ENCODE results near the gene FMO2. TPM values are rescaled to one million over a fixed set of nuclear protein-coding genes. Genes with fewer than 3 reads are reported as not detected.

Gene FMO2, protein sequence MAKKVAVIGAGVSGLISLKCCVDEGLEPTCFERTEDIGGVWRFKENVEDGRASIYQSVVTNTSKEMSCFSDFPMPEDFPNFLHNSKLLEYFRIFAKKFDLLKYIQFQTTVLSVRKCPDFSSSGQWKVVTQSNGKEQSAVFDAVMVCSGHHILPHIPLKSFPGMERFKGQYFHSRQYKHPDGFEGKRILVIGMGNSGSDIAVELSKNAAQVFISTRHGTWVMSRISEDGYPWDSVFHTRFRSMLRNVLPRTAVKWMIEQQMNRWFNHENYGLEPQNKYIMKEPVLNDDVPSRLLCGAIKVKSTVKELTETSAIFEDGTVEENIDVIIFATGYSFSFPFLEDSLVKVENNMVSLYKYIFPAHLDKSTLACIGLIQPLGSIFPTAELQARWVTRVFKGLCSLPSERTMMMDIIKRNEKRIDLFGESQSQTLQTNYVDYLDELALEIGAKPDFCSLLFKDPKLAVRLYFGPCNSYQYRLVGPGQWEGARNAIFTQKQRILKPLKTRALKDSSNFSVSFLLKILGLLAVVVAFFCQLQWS
- total RNA-seq = not detected

DNA sequence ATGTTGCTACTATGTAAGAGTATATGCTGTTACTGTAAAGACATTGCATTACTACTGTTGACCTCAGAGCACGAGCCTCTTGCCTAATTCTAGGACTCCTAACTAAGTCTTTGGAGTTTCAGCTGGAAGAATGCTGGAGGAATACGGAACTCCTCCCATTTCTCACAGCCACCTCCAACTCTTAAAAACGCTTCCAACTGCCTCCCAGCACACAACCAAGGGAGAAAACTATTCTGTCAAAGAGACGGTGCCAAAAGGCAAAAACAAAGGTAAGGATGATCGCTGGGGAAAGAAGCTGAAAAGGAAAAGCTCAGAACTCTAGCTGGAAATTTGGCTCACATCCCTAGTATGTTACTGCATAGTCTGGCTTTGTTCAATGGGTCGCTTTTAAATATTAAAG lies at the start of gene FMO2:
FMO2 (plus strand) TSS at position 210 of the 400 bp plus-strand sequence. CDS start 414 bp downstream, outside the sequence.
- CTCF ChIA-PET = no interaction called here

DNA sequence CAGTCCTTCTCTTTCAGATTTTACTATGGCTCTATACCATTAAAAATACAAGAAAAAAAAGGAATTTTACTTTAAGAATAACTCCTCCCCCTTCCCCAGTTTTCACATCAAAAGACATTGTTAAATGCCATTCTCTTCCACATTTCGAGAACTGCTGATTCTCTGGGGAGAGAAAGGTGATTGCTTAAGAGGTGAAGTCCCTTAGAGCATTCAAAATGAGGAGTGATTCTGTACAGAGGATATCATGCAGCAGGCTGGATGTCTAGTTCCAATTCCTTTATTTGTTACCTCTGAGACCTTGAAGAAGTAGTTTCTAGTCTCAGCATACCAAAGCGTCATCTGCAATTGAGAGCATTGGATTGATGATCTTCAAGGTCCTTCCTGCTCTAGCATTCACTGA lies 47.5 kb upstream of the FMO2 start:
- ChIA-PET CTCF (no interaction called here), POLR2A (no interaction called here)

More for the DNA sequence above, at the start of gene FMO2:
- POLR2A ChIA-PET = no interaction called here

DNA sequence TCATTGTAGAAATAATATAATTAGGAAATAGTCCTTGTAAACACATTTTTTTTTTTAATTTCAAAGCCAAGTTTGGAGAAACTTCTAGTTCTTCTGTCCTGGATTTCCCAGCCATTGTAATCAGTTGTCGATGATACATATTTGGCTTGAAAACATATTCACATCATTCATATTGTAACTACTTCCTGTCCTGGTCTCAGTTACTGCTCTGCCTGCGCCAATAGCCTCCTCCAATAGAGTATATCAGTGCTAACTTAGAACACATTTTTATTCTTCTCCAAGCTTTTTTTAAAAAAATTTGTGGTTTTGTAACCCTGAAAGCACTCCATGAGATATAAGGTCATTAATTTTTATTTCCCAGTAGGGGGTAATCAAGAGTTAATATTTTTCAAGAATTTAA lies 46.1 kb upstream of the FMO2 start:
- ChIA-PET CTCF (no interaction called here), POLR2A (no interaction called here)

DNA sequence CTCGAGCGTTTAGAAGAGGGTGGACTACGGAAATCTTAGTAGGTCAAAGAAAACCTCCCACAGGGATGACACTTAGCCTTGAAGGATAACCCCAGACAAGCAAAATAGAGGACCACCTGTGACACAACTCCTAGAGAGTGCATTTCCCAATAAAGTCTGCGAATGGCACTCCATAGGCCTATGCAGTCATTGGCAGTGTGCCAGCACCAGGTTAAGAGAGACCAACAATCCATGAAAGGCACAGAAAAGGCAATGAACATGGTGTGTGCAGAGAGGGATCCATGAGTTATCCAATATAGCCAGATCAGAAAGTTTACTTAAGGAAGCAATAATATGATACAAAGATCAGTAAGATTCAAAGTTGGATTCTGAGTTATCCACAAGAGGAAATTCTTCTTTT lies 45.2 kb upstream of the FMO2 start:
- CTCF ChIA-PET = no interaction called here

DNA sequence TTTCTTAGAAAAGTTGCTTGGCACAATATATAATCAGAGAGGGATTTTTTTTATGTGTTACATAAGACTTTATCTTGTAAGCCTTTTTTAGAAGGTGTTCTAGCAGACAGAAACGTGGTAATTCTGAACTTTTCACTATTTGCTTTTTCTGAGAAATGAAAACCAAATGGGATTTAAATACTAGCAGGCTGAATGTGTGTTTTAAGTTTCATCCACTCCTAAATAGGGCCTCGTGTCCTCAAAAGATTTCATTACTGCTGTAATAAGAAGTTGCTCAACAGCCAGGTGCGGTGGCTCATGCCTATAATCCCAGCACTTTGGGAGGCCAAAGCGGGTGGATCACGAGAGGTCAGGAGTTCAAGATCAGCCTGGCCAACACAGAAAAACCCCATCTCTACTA lies 44.7 kb upstream of the FMO2 start:
- ChIA-PET CTCF (no interaction called here), POLR2A (interaction anchor here (0.6 kb wide), 1 partner anchor 1335 kb away, joined by 3 read pairs; no protein-coding TSS in a partner anchor)

More for the DNA sequence above, 45.2 kb upstream of the FMO2 start:
- POLR2A ChIA-PET = no interaction called here

DNA sequence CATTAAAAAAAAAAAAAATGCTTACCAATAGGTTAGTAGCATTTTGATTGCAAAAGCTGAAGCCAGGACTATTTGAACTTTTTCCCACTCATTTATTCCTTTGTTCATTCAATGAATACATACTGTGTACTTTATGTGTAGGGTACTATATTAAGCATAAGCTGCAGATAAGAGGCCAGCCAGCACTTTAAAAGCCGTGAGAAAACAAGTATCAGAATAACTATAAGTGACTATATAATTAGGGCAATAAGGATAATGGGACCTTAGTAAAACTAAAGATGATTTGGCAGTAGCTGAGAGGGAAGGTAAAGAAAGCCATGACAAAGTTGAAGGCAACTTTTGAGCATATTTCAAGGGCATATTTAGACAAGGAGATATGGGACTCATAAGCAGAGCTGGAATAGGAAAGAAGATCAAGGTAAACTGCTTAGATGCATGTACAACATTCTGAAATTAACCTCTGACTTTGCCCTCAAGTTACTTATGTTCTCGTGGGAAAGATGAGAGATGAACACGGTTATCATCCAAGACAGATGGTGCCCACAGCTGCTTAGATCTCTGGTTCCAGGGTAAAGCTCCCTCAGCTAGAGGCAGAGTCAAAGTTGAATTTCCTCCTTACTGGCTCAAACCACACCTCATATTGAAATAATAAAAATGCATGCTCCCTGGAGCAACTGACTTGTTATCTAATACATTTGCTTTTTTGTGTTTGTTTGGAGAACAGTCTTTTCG lies 44.0 kb upstream of the FMO2 start:
- ChIA-PET CTCF (no interaction called here), POLR2A (interaction anchor here (0.6 kb wide), 1 partner anchor 1336 kb away, joined by 3 read pairs; no protein-coding TSS in a partner anchor)

DNA sequence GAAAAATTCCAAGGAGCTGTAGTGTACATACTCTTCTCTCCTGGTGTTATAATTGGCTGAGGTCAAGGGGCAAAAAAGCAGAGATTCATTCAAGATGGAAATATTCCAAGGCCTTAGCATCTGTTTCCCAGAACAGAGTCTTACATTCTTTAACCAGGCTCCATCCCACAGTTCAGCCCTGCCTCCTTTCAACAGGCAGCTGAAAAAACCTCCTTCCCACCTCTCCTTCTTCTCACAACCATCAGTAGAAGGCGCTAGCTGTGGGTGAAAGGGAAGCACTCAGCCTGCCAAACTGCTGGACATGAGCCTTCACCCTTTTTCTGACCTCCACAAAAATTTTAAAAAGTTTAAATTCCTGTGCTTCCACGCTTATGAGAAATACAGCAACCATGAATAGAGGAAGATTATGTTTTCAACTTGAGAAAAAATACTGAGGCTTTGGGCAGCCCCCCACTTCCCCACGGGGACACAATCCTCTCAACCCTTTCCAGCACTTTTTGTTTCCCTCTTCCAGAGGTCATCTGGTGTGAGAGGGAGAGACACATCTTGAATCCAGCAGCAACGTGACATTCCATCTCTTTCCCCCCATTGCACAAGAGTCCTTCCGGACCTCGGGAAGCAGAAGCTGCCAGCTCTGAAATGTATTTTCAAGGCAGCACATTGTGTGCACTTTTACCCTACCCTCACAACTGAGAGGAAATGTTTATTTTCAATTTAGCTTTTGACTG lies 43.2 kb upstream of the FMO2 start:
- ChIA-PET CTCF (no interaction called here), POLR2A (no interaction called here)

DNA sequence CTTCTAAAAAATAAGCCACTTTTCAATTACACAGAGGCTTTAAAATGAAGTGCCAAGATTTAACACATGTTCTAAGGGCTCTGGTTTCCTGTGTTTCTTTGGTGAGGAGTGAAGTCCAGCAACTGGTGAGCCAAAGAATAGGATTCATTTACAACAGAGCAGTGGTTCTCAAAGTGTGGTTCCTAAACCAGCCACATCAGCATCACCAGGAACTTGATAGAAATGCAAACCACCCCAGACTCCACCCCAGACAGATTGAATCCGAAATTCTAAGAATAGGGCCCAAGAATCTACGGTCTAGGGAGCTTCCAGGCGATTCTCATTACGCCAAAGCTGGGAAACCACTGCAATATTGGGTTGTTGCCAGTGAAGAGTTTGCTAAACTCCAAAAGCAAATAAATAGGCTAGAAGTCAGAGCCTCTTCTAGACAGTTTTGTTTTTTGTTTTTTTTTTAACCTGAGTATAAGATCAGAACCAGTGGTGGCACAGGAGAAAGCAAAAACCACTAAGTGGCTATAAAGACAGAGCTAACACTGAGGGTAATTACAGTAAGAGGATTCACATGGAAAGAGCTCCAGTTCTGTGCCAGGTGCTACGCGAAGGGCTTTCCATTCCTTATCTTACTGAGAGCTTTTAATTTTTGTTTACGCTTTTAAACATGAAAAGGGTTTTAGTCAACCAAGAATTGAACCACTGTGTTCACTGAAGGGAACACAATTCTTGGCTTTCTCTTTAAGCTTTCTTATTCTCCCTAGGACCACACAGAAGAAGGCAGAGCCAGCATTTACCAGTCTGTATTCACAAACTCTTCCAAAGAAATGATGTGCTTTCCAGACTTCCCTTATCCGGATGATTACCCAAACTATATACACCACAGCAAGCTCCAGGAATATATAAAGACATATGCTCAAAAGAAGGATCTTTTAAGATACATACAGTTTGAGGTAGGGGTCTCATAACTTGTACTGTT lies 42.4 kb upstream of the FMO2 start:
- CTCF ChIA-PET = no interaction called here
- POLR2A ChIA-PET = no interaction called here

DNA sequence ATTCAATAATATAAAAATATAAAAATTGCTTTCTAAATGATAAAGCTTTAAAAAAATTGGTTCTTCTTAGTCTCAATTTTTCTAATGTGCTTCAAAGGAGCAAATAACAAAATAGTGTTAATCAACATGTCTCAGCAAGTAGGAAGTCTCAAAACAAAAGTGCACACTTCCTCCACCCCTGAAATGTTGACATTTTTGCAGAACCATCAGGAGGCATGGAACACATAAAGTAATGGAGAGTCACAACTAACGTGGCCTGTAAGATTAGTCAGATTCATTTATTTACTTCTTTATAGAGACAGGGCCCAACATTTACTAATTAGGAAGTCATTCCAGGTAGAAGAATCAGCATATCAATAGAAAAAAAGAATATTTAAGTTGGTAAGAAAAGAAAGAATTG lies 34.9 kb upstream of the FMO2 start:
- ChIA-PET CTCF (no interaction called here), POLR2A (no interaction called here)

DNA sequence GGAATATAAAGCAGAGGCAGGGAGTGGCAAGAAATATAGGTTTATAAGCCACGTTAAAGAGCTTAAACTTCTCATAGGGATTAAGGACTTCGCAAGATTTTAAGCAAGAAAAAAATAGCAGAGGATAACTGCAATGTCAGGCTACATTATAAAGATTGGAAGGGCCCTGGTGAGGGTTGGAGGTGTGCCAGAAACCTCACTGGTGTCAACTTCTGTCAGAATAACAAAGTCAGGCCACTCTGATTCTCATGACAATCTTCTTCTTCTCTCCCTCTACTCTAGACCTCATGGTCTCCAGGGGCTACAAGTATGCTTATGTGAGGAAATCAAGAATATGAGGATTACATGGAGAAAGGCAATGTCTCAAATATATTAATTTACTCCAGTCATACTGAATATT lies 32.6 kb upstream of the FMO2 start:
- CTCF ChIA-PET = no interaction called here
- POLR2A ChIA-PET = no interaction called here

DNA sequence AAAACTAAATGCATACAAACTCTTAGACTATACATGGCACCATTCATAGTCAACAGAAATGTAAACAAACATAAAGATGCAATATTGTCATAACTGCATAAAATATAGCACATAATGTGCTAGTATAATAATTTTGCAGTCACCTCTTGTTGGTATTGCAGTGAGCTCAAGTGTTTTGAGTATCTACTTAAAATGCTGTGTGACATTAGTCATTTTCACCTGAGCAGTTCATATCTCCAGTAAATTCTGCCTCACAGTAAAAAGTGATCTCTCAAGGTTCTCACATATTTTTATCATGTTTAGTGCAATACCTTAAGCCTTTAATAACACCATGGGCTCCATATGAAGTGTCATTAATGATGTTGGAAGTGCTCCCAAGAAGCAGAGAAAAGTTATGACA lies 29.6 kb upstream of the FMO2 start:
- CTCF ChIA-PET = no interaction called here
- POLR2A ChIA-PET = no interaction called here

DNA sequence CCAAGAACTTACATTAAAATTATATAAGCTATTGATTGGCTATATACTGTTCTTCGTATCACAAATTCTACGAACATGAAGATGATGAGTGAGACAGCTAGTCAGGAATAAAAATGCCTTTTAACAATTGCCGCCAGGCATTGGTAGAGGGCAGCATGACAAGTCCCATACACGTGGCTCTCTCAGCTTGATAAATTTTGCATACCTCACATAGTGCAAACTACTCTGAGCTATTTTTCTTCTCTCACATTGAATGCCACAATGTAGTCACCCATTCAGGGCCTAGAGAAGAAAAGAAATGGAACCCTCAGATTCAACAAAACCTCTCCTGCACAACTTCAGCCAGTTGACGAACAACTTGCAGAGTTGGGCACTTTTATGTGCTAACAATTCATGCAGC lies 27.0 kb upstream of the FMO2 start:
- CTCF ChIA-PET = no interaction called here

DNA sequence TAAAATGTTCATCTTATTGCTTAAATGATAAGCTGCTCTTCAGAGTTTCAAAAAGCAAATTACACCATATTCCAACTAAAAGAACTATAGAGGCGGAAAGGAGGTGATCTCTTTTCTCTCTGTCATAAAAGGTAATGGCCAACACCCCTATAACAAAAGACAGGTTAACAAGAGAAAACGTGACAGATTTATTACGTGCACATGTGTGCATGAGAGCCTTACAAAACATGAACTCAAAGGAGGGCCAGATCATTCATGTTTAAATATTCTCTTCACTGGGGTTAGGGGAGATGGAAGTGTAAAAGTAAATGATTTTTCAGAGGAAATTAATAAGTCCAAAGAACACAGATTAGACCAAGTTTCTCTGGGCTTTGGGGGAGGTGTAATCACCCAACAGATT lies 26.5 kb upstream of the FMO2 start:
- ChIA-PET POLR2A (no interaction called here), CTCF (no interaction called here)

More for the DNA sequence above, 27.0 kb upstream of the FMO2 start:
- POLR2A ChIA-PET = no interaction called here

DNA sequence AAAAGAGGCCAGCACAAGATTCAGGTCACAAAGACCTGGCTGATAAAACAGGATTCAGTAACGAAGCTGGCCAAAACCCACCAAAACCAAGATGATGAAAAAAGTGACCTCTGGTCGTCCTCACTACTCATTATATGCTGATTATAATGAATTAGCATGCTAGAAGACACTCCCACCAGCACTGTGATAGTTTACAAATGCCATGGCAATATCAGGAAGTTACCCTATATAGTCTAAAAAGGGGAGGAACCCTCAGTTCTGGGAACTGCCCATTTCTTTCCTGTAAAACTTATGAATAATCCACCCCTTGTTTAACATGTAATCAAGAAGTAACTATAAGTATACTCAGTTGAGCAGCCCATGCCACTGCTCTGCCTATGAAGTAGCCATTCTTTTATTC lies 26.0 kb upstream of the FMO2 start:
- ChIA-PET CTCF (no interaction called here), POLR2A (no interaction called here)

DNA sequence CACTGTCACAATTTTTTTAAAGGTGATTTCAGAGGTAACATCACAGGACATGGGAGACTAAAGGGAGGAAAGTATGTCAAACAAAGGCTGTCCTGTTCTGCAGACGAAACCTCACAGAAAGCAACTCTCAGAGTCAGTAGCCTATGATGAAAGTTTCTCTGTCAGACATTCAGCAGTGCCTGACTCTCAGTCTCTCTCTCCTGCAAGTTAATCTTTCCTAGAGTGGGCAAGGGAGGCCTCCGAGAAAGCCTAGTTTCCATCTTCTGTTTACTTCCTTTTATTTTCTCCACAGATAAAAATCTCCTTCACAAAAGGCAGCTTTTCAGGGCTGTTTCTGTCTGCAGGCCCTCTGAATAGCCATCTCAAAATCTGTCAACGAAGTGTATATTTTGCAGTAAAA lies 24.9 kb upstream of the FMO2 start:
- CTCF ChIA-PET = no interaction called here
- POLR2A ChIA-PET = no interaction called here

DNA sequence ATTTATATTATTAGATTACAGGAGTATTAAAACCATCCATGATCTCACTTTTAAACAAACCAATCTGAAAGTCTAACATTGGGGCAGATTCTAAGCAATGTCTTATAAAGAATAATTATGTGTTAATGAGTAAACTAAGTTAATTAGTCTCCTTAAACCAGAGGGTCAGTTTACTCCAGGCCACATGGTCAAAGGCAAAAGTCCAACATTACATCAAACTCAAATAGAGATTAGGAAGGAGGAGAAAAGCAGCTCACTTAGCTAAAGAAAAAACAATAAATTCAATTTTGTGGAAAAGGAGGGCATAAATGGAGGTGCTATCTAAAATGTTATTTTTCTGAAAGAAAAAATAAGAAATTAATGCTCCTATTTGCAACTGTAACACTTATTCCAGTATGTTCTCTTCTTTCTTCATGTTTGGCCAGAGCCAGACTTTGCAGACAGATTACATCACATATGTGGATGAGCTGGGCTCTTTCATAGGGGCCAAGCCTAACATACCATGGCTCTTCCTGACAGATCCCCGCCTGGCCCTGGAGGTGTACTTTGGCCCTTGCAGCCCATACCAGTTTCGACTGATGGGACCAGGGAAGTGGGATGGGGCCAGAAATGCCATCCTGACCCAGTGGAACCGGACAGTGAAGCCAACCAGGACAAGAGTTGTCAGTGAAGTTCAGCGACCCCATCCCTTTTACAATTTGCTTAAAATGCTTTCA lies 24.3 kb upstream of the FMO2 start:
- POLR2A ChIA-PET = no interaction called here
- CTCF ChIA-PET = no interaction called here

DNA sequence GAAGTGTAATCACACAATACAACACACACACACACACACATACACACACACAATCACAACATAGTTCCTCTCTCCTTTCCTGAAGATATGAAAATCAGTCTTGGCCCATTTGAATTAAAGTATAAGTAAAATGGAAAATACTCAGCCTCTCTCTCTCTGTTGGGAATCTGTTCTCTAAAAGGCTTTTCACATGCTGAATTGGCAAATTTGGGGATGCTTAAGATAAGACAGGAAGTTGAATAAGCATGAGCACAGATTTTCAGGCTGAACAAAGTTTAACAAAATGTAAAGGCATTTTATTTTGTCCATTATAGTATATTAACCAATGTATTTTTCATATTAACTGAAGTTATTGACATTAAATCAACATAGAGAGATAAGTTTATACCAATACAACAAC lies 23.7 kb upstream of the FMO2 start:
- ChIA-PET CTCF (no interaction called here), POLR2A (no interaction called here)

DNA sequence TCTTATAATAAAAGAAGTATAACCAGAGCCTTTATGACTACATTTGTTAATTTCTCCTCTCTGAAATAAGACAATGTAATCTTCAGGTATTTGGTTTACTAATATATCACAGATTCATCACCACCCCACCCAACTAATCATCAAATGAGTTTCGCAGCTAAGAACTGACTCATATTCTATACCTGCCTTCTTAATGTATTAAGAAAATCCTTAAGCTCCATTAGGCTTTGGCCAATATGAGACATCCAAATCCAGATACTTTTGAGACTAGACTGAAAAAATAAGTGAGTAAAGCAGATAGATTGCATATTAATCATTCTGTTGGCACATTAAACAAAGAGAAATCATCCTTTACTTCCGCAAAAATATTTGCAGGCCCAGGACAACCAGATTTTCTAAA lies 18.7 kb upstream of the FMO2 start:
- ChIA-PET POLR2A (no interaction called here), CTCF (no interaction called here)

DNA sequence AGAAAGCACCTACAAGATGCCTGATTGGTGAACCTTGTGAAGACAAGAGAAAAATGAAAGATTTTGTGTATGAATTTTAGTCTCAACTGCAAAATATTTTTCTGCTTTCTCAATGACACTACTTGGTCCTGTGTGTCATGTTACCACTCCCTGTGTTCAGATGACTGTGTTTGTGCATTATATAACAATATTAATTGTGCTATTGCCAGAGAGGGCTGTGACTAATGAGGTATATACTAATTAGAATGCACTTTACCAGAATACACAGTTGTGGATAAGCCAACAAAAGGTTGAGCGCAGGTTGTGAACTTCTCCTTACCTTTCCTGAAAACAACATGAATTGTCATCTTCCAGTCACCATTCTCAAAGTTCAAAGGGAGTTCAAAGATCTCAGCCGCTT lies 17.3 kb upstream of the FMO2 start:
- ChIA-PET POLR2A (no interaction called here), CTCF (no interaction called here)
